OCI-LY3 (cell line): ENCODE measurements around the gene PLCE1.

Experiments
- CTCF ChIP-seq: fragments of 200-600, 300-600 bp; sonication (generic); IDR thresholded peaks from 2 replicates; pipeline ENCODE4 v1.5.1; 2014; ENCODE audit warnings: antibody characterized with exemption, low read length, low read depth
- EZH2phosphoT487 ChIP-seq: fragments of 200-600 bp; shearing (Covaris generic); IDR thresholded peaks from 2 replicates; pipeline ENCODE4 v1.6.1; 2018; ENCODE audit warnings: antibody characterized with exemption, mixed run types, low read depth

DNA sequence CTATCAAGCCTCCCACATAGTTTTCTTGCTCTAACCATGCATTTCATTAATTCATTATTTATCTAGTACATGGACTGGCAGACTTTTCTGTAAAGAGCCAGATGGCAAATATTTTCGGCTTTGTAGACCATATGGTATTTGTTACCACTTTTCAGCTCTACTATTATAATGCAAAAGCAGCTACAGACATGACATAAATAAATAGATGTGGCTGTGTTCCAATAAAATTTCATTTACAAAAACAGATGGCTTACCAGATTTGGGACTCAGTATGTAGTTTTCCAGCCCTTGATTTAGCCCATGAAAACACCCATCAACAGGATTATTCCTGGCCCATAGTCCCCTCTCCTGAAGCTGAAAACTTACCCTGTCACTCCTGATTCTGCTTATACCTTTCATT is 32.1 kb downstream of the PLCE1 start:
- TF ChIP-seq CTCF (no peak), EZH2phosphoT487 (no peak)
